H1 (cell line): ENCODE measurements around the gene MKLN1. TPM values are rescaled to one million over a fixed set of nuclear protein-coding genes. Genes with fewer than 3 reads are reported as not detected.

Experiments used
- CTCF ChIA-PET: fragments of 300-600 bp; sonication (Branson Sonifier 250); formaldehyde crosslinking; loops from one replicate; lab custom pipeline; 2021; ENCODE audit not compliant: partially characterized antibody; lab: Charles Lee
- POLR2A ChIA-PET: fragments of 300-600 bp; sonication (Branson Sonifier 250); formaldehyde crosslinking; loops from one replicate; lab custom pipeline; 2021; ENCODE audit warnings: inconsistent platforms; ENCODE audit not compliant: partially characterized antibody; lab: Charles Lee
- DNase-seq, 2 experiments: peaks; one replicate each; pipeline versions ENCODE4 v3.0.0 to v3.0.0-alpha.2; 2010 to 2022; ENCODE audit warnings: low spot score in 2 of 2, low read depth in 1 of 2, mixed read lengths in 1 of 2
- FAIRE-seq: peaks from 2 replicates; lab custom pipeline; 2011; peaks lifted over from hg19 to GRCh38; lab: Jason Lieb, UNC
- H2AFZ ChIP-seq: 2 replicates; pipeline ENCODE4 v1.8.1; 2012; ENCODE audit warnings: low read length, inconsistent platforms
- H2AK5ac ChIP-seq: 2 replicates; pipeline ENCODE4 v1.6.1; 2013; ENCODE audit warnings: low read depth, low read length
- H2BK120ac ChIP-seq: replicated peaks from 2 replicates; pipeline ENCODE3; 2013; ENCODE audit warnings: low read depth, low read length, inconsistent platforms
- H2BK12ac ChIP-seq: 2 replicates; pipeline ENCODE4 v1.6.1; 2013; ENCODE audit warnings: low read depth, low read length
- H2BK15ac ChIP-seq: 2 replicates; pipeline ENCODE4 v1.6.1; 2013; ENCODE audit warnings: low read length
- H2BK20ac ChIP-seq: 2 replicates; pipeline ENCODE4 v1.6.1; 2013; ENCODE audit warnings: low read length
- H2BK5ac ChIP-seq: 2 replicates; pipeline ENCODE4 v1.6.1; 2013; ENCODE audit warnings: low read depth, low read length
- H3K14ac ChIP-seq: 2 replicates; pipeline ENCODE4 v1.6.1; 2013; ENCODE audit warnings: inconsistent platforms; ENCODE audit not compliant: insufficient read length
- H3K18ac ChIP-seq: 2 replicates; pipeline ENCODE4 v1.6.1; 2013; ENCODE audit warnings: low read length; ENCODE audit errors: extremely low read depth
- H3K23ac ChIP-seq: 2 replicates; pipeline ENCODE4 v1.6.1; 2013; ENCODE audit warnings: inconsistent platforms; ENCODE audit not compliant: insufficient read length
- H3K23me2 ChIP-seq: 2 replicates; pipeline ENCODE4 v1.6.1; 2013; ENCODE audit warnings: low read depth, low read length
- H3K27ac ChIP-seq: 2 replicates; pipeline ENCODE4 v1.6.1; 2011; ENCODE audit warnings: low read depth, low read length, inconsistent platforms
- H3K27me3 ChIP-seq, 4 experiments: replicated peaks in 1 of 4; 1 replicate in 1 of 4; 2 replicates in 3 of 4; pipeline versions ENCODE4 v1.6.1 to v1.8.1; 2011 to 2013; ENCODE audit warnings: low read length in 3 of 4, mild to moderate bottlenecking in 3 of 4, inconsistent platforms in 2 of 4, mixed read lengths in 2 of 4, moderate library complexity in 1 of 4; ENCODE audit not compliant: control insufficient read depth in 3 of 4, insufficient read depth in 3 of 4; ENCODE audit errors: extremely low read depth in 1 of 4
- H3K36me3 ChIP-seq, 4 experiments: 2 replicates each; pipeline versions ENCODE4 v1.6.1 to v1.8.1; 2011 to 2013; ENCODE audit warnings: mild to moderate bottlenecking in 4 of 4, low read length in 3 of 4, moderate library complexity in 2 of 4, control low read depth in 1 of 4, inconsistent platforms in 1 of 4; ENCODE audit not compliant: insufficient read depth in 4 of 4, control insufficient read depth in 2 of 4
- H3K4ac ChIP-seq: replicated peaks from 2 replicates; pipeline ENCODE3; 2013; ENCODE audit warnings: low read length, low read depth, mixed read lengths, inconsistent platforms; ENCODE audit not compliant: insufficient read length
- H3K4me1 ChIP-seq, 4 experiments: replicated peaks in 1 of 4; 1 replicate in 1 of 4; 2 replicates in 3 of 4; pipeline versions ENCODE4 v1.6.1 to v1.8.1; 2011 to 2013; ENCODE audit warnings: low read length in 3 of 4, inconsistent platforms in 2 of 4, mixed read lengths in 1 of 4; ENCODE audit not compliant: insufficient read depth in 4 of 4, control insufficient read depth in 3 of 4
- H3K4me2 ChIP-seq, 2 experiments: 2 replicates each; pipeline versions ENCODE4 v1.6.1 to v1.8.1; 2011 to 2013; ENCODE audit warnings: low read depth in 2 of 2, low read length in 2 of 2, control low read depth in 1 of 2, inconsistent platforms in 1 of 2, mild to moderate bottlenecking in 1 of 2; ENCODE audit not compliant: insufficient read depth in 1 of 2
- H3K4me3 ChIP-seq, 4 experiments: fragments of 200-600, 300-600 bp in 1 of 4; sonication (generic), shearing (Covaris generic), sonication (Bioruptor Twin) in 1 of 4; 2 replicates each; pipeline versions ENCODE4 v1.5.1 to v1.8.1; 2011 to 2016; ENCODE audit warnings: low read length in 4 of 4, low read depth in 3 of 4, control low read depth in 2 of 4, inconsistent platforms in 2 of 4, mild to moderate bottlenecking in 2 of 4, mixed read lengths in 1 of 4, moderate library complexity in 1 of 4; ENCODE audit not compliant: insufficient read depth in 2 of 4; ENCODE audit errors: extremely low read depth in 1 of 4
- H3K56ac ChIP-seq: replicated peaks from 2 replicates; pipeline ENCODE3; 2013; ENCODE audit warnings: low read depth, mild to moderate bottlenecking, mixed read lengths, low read length, inconsistent platforms; ENCODE audit not compliant: insufficient read length
- H3K79me1 ChIP-seq: 2 replicates; pipeline ENCODE4 v1.6.1; 2013; ENCODE audit warnings: low read depth, low read length, control low read depth
- H3K79me2 ChIP-seq, 2 experiments: 2 replicates each; pipeline versions ENCODE4 v1.6.1 to v1.8.1; 2012 to 2013; ENCODE audit warnings: low read length in 2 of 2, mild to moderate bottlenecking in 2 of 2, inconsistent platforms in 1 of 2; ENCODE audit not compliant: insufficient read depth in 2 of 2, control insufficient read depth in 1 of 2
- H3K9ac ChIP-seq, 4 experiments: replicated peaks in 1 of 4; 1 replicate in 1 of 4; 2 replicates in 3 of 4; pipeline versions ENCODE4 v1.6.1 to v1.8.1; 2011 to 2013; ENCODE audit warnings: low read depth in 3 of 4, low read length in 3 of 4, control low read depth in 2 of 4, mild to moderate bottlenecking in 2 of 4, moderate library complexity in 2 of 4, inconsistent platforms in 1 of 4; ENCODE audit errors: extremely low read depth in 1 of 4
- H3K9me3 ChIP-seq, 2 experiments: 2 replicates each; pipeline versions ENCODE4 v1.6.1 to v1.8.1; 2012 to 2013; ENCODE audit warnings: mild to moderate bottlenecking in 2 of 2, moderate library complexity in 2 of 2, control low read depth in 1 of 2, inconsistent platforms in 1 of 2, low read depth in 1 of 2, low read length in 1 of 2, mixed read lengths in 1 of 2; ENCODE audit not compliant: insufficient read depth in 2 of 2
- H4K20me1 ChIP-seq, 2 experiments: replicated peaks in 1 of 2; 2 replicates each; pipeline versions ENCODE3 to v1.8.1; 2011 to 2013; ENCODE audit warnings: inconsistent platforms in 2 of 2, low read length in 2 of 2, mild to moderate bottlenecking in 1 of 2; ENCODE audit not compliant: insufficient read depth in 2 of 2, control insufficient read depth in 1 of 2
- H4K5ac ChIP-seq: 2 replicates; pipeline ENCODE4 v1.6.1; 2013; ENCODE audit warnings: low read length, low read depth, mixed read lengths, inconsistent platforms; ENCODE audit not compliant: insufficient read length
- H4K8ac ChIP-seq: 2 replicates; pipeline ENCODE4 v1.8.0; 2013; ENCODE audit warnings: mild to moderate bottlenecking, moderate library complexity, low read length, inconsistent platforms; ENCODE audit not compliant: insufficient read depth; ENCODE audit errors: extremely low read depth
- H4K91ac ChIP-seq: replicated peaks from 2 replicates; pipeline ENCODE3; 2013; ENCODE audit warnings: low read length, mixed read lengths, inconsistent platforms; ENCODE audit not compliant: insufficient read length
- E2F6 ChIP-seq: IDR thresholded peaks from 2 replicates; pipeline ENCODE4 v1.6.1; 2012; ENCODE audit warnings: inconsistent platforms
- EGR1 ChIP-seq: IDR thresholded peaks from 2 replicates; pipeline ENCODE4 v1.6.1; 2011; ENCODE audit warnings: low read depth, low read length, borderline replicate concordance
- HDAC6 ChIP-seq: IDR thresholded peaks from one replicate; pipeline ENCODE4 v1.7.1; 2012; ENCODE audit warnings: low read depth, mild to moderate bottlenecking, inconsistent platforms, low read length, moderate library complexity
- JUND ChIP-seq: IDR thresholded peaks from 2 replicates; pipeline ENCODE4 v1.6.1; 2011; ENCODE audit warnings: mild to moderate bottlenecking, improper control_type of control experiment, low read length
- MAFK ChIP-seq: IDR thresholded peaks from 2 replicates; pipeline ENCODE4 v1.6.1; 2012; ENCODE audit warnings: low read depth, mild to moderate bottlenecking, improper control_type of control experiment, low read length
- PHF8 ChIP-seq: fragments of 200-600 bp; sonication (generic); conservative IDR thresholded peaks from 2 replicates; pipeline ENCODE4 v1.7.1; 2012; ENCODE audit warnings: low read depth, mild to moderate bottlenecking, inconsistent platforms, low read length, moderate library complexity
- RFX5 ChIP-seq: IDR thresholded peaks from 2 replicates; pipeline ENCODE4 v1.6.1; 2011; ENCODE audit warnings: low read depth, low read length, improper control_type of control experiment, borderline replicate concordance
- SIRT6 ChIP-seq: IDR thresholded peaks from one replicate; pipeline ENCODE4 v1.7.1; 2012; ENCODE audit warnings: low read length, inconsistent platforms
- SIX5 ChIP-seq: IDR thresholded peaks from 2 replicates; pipeline ENCODE4 v1.6.1; 2011; ENCODE audit warnings: mild to moderate bottlenecking, low read depth, low read length
- SP2 ChIP-seq: IDR thresholded peaks from 2 replicates; pipeline ENCODE4 v1.6.1; 2012; ENCODE audit warnings: mild to moderate bottlenecking, low read length, inconsistent platforms
- TEAD4 ChIP-seq: IDR thresholded peaks from 2 replicates; pipeline ENCODE4 v1.6.1; 2012; ENCODE audit warnings: low read depth, low read length, inconsistent platforms, mixed read lengths
- WGBS, 2 experiments: shearing (Covaris generic) in 1 of 2; methylation state at CpG; one replicate each; pipeline versions ENCODE4 v1.1.6 to v1.1.7; 2013 to 2015; ENCODE audit warnings: low lambda C conversion rate in 2 of 2, mixed read lengths in 2 of 2, inconsistent platforms in 1 of 2, low coverage in 1 of 2, missing lambda C conversion rate in 1 of 2; ENCODE audit not compliant: insufficient replicate concordance in 2 of 2, insufficient coverage in 1 of 2, insufficient read length in 1 of 2; ENCODE audit errors: extremely low coverage in 1 of 2, missing lambda C conversion rate in 1 of 2; 5-methylcytosine and 5-hydroxymethylcytosine counted together
- polyA plus RNA-seq, 7 experiments: library from polyadenylated mRNA; depleted of rRNA in 3 of 7; stranded (reverse) in 5 of 7; unstranded in 2 of 7; fragments of >200 nt in 5 of 7; fragments of 200-250 nt in 2 of 7; gene quantifications; 1 replicate in 5 of 7; 2 replicates in 1 of 7; 4 replicates in 1 of 7; pipeline versions ENCODE4 v1.2.1 to v1.2.3, GENCODE V29; 2011 to 2013; ENCODE audit warnings: missing spikeins in 2 of 7, mixed read lengths in 2 of 7
- total RNA-seq: library from RNA; stranded (reverse); fragmentation: NEBNext Ultra II Directional; extraction: Animal tissue kit (Norgen Biotek cat#: 25700); gene quantifications from 2 replicates; pipeline ENCODE4 v1.2.1, GENCODE V29; 2021

Gene MKLN1
- total and polyA plus RNA-seq, 2 of the 8 experiments (the other 6 are each of a cell fraction or from before 2014, with no cell fraction given) = 22.3 to 50.9 TPM

DNA sequence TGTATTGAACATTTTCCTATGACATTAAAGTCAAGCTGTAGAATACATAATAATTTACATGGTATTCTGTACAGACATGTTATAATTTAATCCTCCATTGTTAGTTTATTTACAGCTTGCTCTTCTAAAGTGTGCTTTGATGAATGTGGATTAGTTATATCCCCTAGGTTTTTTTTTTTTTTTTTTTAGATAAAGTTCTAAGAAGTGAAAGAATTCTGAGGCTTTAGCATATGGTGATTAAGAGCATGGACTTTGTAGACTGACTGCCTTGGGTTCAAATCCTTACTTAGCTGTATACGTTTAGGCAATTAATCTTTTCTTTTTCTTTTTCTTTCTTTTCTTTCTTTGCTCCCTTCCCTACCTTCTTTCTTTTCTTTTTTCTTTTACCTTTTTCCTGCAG lies 44.9 kb downstream of the MKLN1 start:
- peak overlapping the region in 1 of 4 experiments; percentile 7; a peak in 1 of 8 replicates for H3K4me3 ChIP-seq
- H3K27me3 ChIP-seq = no peaks in the 10 kb centered on the region
- H3K4ac ChIP-seq = no peak overlapping the region
- DNase-seq = no peak
- no peak for TF ChIP-seq E2F6
- TF ChIP-seq MAFK = no peak
- no peak for TF ChIP-seq SP2
- TF ChIP-seq SIX5 = no peak
- TF ChIP-seq RFX5 = no peak
- TF ChIP-seq TEAD4 = no peak
- no peak for TF ChIP-seq EGR1
- no peak for TF ChIP-seq SIRT6
- no peak for TF ChIP-seq PHF8
- no peak for TF ChIP-seq JUND
- no peak for TF ChIP-seq HDAC6
- peaks cover 0 to 8% (median 7%) of the 10 kb centered on the region in 4 experiments; a peak in 3 of 7 replicates for H3K4me1 ChIP-seq
- H3K27ac ChIP-seq = no peak overlapping the region
- H2BK5ac ChIP-seq = no peak overlapping the region
- ChIA-PET CTCF (no interaction called here), POLR2A (interaction anchor here (1.2 kb wide), 1 partner anchor 45 kb away, joined by 3 read pairs; the partner anchor contains the start of gene MKLN1)
- no peak overlapping the region for H3K56ac ChIP-seq
- 80% methylated on average over 1 of the region's 1 CpG; no CpG with 5 or more reads in 1 of the 2 experiments for WGBS, 2 experiments
- H4K20me1 ChIP-seq = peaks cover 3% of the 10 kb centered on the region in 2 experiments
- H4K5ac ChIP-seq = no peak overlapping the region
- no peaks in the 10 kb centered on the region for H3K9me3 ChIP-seq
- no peaks in the 10 kb centered on the region for H3K23me2 ChIP-seq
- H2AFZ ChIP-seq = no peak overlapping the region
- no peak for FAIRE-seq
- no peak overlapping the region for H2BK12ac ChIP-seq
- no peak overlapping the region for H4K91ac ChIP-seq
- H3K14ac ChIP-seq = no peak overlapping the region
- H2BK15ac ChIP-seq = no peak overlapping the region
- H3K23ac ChIP-seq = no peak overlapping the region
- no peak overlapping the region for H3K9ac ChIP-seq
- H3K36me3 ChIP-seq = no peaks in the 10 kb centered on the region
- H4K8ac ChIP-seq = no peak overlapping the region
- H3K79me1 ChIP-seq = no peaks in the 10 kb centered on the region
- no peak overlapping the region for H3K18ac ChIP-seq
- no peak overlapping the region for H2BK120ac ChIP-seq
- no peak overlapping the region for H2BK20ac ChIP-seq
- H2AK5ac ChIP-seq = no peak overlapping the region
- peaks cover 6 to 90% of the 10 kb centered on the region in 2 experiments for H3K79me2 ChIP-seq
- no peak overlapping the region for H3K4me2 ChIP-seq
